Eye (tissue), 1 donor: Measurements from ENCODE around the gene CABLES2.

ENCODE experiments used
- DNase-seq: peaks from one replicate; pipeline ENCODE4 v3.0.0-alpha.2; 2015

Gene CABLES2

DNA sequence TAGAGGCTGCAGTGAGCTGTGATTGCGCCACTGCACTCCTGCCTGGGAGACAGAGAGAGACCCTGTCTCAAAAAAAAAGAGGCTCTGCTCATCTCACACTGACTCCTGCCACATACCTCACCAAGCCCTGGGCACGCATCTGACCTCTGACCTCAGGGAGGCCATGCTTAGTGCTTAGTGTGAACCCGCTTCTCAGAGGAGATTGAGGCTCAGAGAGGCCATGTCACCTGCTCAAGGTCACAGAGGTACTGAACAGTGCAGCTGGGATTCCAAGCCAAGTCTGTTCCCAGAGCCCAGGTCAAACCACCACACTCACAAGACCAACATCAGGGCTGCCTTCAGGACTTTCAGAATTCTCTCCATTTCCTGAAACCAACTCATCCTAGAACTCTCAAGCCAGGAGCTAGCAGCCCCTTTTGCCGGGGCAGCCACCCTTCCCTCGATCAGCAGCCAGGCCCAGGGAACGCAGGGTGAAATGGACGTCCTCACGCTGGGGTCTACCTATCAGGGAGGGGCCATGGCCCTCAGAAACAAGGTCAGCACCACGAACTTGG is 2.9 kb downstream of the CABLES2 start:
- no peak for DNase-seq

DNA sequence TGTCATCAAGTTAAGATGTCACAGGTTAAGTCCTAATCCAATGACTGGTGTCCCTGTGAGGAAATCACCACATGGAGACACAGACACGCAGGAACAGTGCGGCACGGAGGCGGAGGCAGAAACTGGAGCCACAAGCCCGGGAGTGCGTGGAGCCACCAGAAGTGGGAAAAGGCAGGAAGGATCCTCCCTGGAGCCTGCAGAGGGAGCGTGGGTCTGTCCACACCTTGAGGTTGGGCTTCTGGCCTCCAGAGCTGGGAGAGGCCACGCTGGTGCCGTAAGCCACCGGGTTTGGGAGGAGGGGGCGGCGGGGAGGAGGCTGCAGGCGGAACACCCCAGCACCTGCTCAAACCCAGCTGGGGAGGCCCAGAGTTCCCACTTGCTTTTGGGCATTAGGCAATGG is 3.8 kb downstream of the CABLES2 start:
- no peak for DNase-seq

DNA sequence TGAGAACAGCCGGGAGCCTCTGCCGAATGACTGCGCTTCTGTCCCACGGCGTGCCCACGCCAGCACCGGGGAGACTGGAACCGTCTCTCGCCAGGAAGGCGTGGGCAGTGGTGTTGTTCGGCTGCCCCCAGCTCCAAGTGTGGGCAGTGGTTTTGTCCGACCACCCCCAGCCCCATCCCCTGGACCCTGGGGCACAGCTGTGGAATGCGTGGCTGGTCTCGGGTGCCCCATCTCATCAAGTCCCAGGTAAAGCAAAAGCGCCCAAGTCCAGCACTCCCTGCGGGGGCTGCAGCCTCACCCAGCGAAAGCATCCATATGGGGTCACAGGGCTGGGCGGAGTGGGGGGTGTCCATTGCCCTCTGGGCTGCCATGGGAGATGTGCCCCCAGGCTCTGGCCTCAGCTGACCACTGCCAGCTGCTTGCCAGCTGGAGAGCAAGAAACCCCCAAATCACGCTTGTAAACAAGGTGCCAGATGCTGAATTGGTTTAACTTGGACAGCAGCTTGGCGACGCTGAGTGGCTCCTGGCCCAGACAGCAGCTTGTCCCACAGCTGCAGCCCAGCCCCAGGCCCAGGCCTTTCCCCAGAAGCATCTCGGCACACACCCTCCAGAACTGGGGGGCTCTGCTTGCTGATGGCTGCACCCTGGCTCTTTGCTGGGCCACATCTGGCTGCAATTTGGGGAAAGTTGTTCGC is 4.5 kb downstream of the CABLES2 start:
- DNase-seq: no peak

DNA sequence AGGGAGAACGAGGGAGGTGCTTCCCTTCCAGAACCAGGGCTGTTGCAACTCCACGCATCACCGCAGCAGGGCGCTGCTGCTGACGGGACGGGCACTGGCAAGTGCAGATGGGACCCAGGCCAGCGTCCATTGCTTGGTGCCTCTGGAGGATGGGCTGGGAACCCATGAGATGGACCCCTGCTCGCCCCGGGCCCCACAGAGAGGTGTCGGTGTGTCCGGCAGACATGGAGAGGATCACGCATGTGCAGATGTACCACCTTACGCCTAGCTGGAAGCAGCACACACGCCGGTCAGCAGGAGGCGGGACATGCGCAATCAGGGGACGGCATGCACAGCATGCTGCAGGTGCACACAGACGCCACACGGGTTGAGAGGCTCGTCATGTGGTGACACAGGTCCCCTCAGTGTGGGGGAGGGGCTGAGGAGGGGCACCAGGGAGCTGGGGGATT is 5.7 kb downstream of the CABLES2 start:
- DNase-seq: no peak

DNA sequence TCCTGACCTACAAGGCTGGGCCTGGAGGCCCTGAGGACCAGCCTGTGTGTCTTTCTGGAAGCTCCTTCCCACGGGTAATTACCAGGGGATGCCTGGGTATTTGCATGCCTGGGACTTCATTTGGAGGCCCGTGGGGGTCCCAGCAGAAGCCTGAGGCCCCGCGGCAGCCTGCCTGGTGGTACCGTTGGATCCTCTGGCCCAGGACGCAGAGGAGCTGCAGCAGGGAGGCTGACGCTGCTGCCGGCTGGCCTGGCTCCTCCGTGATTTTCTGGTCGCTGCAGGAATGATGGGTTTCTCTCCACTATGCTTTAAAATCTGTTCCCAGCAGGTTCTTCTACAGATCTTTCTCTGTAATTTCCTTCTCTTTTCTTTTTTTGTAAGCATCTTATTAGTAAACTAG is 6.5 kb downstream of the CABLES2 start:
- no peak for DNase-seq

DNA sequence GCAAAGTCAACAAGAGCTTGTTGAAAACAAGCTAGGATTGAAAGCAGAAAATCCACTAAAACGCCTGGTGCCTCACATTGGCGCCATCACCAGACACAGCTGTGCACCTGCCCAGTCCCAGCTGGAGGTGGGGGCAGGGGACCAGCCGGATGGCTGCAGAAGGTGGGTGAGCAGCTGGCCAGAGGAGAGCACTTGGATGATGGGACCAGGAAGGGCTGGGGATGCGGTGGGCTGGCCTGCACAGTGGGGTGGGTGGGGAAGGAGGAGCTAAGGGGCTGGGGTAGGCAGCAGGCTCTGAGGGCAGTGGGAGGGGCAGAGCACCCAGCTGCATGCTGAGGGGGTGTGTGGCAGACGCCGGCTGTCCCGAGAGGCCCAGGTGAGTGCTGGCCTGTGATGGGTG is 7.1 kb downstream of the CABLES2 start:
- no peak for DNase-seq

DNA sequence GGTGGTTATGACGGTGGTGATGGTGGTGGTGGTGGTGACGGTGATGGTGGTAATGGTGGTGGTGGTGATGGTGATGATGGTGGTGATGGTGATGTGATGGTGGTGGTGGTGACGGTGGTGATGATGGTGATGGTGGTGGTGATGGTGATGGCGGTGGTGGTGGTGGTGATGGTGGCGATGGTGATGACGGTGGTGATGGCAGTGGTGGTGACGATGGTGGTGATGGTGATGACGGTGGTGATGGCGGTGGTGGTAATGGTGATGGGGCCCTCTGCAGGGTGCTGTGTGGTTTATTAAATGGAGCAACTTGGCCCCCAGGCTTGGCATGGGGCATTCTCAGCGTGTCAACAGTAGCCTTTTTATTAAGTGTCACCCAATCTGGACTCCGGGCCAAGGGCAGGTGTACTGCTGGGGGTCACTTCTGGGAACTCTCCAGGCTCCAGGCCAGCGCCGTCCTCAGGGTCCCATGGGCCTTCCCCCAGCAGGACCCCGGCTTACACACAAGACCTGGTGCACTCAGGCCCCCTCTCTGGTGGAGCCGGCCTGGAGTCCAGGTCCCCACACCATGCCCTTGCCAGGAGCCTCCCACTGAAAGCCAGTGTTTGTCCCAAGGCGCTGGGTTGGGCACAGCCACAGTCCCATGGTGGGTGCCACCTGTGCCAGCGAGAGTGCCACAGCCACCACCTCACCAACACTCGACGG is 8.8 kb downstream of the CABLES2 start:
- DNase-seq: no peak

DNA sequence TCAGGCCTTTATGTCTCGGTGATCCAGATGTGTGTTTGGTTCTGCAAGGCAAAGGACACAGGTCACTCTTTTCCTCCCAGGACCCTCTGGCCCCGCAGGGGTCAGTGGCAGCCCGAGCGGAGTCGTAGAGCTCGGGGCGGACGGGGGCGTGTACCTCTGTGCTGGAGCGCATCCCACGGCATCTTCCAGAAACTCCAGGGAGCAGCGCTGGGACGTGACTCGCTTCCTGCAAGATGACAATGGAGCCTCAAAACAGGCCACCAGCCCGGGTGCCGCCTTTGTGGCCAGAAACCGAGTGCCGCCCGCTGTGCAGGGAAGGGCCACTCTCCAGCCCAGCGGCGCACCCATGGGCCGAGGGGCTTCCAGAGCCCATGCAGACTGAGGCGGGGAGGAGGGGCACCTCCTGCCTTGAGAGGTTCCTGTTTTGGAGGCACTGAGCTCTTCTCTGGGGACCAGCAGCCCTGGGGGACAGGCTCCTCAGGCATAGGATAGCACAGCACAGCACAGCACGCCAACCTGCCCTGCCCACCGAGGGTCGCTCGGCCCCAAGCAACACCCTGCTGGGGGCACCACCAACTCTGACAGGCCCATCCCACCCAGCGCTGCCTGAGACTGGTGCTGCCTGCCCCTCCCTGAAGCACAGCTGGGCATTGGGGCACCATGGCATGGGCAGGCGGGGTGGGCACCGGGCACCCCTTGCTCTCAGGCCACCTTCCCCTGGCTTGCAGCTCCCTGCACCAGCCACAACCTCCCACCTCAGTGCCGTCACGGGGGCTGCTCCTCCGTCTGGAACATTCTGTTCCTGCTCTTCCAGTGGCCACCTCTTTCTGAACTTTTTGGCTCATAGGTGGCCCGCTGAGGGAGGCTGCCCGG is 10.5 kb downstream of the CABLES2 start:
- DNase-seq: no peak

DNA sequence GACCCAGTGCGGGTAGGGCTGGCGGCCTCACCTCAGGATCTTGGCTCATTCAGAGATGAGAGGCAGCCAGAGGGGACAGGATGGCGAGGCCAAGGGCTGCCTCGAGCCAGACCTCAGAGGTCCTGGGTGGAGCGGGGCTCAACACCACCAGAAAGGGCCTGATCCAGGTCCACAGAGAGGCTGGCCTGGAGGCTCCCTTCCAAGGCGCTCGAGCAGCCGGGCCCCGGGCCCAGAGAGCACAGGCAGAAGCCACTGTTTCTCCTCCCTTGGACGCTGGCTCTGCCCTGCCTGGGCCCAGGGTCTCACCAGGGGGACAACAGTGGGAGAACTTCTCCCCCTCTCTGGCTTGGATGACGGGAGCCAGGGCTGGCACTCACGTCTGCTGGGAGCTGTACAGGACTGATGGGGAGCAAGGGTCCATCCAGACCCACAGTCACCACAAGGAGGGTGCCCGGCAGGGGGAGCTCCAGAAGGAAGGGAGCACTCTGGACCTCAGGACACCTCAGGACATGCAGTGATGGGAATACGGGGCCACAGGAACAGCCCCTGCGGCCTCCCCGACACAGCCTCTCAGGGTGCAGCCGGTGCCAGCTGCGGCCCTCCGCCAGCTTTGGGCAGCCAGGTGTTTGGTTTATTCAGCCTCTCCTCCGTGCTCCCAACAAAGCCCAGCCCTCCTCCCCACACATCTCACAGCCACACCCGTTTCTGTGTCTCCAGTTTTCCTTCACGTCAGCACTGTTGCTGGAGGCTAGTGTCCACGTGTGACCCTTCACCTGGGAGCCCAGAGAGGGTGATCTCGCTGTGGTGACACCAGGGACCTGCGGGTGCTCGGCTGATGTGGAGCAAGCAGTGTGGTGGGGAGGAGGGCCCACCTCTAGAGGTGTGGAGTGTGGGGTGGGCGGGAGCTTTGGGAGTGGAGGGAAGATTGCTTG is 11.5 kb downstream of the CABLES2 start:
- no peak for DNase-seq

DNA sequence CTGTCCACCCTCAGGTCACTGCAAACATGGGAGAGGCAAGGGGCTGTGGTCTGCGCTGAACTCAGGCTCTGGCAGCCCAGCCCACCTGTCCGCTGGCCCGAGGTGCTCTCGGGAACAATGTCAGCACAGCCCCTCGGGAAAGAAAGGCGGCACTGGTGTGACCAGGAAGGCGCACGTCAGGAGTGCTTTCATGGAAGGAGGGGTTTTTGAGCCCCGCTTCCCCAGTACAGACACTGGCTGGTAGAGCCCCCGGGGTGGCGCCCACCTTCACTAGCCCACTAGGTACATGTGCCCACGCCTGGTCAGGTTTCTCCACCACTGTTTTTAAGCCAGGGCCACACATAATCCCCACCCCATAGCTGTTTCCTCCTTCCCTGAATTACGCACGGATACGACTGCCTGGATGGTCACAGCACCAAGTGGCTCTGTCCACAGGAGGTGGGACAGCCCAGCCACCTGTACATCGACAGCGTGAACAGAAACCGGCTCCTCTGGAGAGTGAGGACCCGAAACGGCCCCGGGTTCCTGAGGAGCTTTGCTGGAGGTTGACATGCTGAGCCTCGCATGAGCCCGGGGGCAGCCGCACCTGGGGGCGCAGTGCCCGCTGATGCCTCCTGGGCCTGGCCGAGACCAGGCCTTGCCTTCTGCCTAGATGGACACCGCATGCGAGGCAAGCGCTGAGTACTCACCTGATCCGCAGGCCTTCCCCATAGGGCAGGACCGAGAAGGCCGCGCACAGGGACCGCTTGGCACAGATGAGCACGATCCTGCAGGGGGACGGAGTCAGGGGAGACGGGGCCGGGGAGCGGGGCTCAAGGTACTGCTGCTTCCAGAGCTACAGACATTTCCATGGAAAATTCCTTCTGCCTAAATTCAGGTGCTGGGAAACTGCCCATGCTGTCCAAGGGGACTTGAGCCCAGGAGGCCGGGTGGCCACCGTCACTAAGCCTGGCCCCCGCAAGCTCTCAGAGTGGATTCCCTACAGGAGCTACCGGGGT is 12.5 kb downstream of the CABLES2 start:
- DNase-seq: no peak

DNA sequence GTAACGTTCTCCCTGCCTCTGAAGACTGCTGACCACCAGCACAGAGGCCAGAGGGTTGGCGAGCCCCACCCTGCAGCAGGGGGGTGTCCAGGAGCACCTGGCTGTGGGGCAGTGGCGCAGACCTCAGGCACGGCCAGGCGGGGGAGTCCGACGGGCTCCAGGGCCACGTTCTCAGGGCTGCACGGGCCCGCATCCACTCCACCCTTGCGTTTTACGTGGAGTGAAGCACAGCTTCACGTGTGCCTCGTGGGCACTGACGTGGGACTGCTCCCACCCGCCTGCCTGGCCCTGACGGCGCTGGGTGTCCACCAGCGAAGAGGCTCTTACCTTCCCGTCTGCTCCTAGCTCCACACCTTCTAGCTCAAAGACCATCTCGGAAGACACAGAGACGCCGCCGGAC is 13.3 kb downstream of the CABLES2 start:
- no peak for DNase-seq

DNA sequence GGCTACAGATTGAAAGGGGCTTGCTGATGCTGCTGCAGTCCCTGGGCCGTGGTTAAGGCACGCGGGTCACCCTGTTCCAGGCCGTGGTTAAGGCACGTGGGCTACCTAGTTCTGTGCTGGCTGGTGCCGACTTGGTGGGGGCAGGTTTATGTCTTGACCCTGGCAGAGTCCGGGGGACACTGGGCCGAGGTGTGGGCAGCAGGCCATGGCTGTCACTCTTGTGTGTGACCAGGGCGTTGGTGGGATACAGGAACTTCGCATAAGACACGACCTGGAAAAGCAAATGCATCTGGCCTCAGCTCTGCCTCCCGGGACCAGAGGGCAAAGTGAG is 13.8 kb downstream of the CABLES2 start:
- DNase-seq: no peak

DNA sequence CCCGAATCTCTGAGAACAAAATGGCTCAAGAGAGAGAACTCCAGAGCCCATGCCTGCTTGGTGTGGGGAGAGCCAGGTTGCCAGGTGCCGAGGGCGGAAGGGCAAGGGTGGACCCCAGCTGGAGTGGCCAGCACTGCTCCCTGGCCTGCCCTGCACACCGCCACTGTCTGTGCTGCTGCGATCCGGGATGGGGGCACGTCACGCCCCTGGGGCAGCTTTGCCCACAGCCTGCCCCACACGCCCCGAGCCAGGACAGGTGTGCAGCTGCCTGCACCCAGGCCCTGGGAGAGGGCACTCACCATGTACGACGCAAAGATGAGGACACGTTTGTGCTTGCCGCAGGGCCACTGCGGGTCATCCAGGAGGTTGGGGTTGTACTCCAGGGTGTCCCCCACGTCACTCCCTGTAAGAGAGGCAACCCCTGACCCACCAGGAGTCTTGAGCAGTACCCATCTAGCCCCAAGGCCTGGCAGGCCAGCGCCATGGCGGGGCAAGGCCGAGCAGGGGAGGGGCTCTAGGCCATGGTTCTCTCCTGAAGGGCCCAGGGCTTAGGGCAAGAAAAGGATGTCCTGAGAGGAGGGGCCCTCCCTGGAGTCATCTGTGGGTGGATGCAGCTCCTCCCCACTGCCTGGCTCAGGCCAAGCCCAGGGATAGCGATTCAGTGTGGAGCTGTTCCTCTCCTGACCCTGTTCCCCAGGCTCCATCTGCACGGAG is 14.3 kb downstream of the CABLES2 start:
- no peak for DNase-seq

DNA sequence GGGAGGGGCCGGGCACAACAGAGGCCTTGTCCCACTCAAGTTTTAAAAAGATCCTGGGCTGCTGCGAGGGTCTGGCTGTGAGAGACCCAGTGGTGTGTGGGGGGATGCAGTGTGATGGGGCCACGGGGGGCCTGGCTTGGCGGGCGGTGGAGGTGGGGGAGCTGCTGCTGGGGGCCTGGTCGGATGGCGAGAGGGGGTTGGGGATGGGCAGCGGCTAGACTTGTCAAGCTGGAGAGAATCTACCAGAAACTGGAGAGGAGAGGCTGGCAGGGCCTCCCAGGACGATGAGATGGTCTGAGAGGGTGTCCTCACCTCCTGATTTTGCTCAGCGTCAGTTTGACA is 15.0 kb downstream of the CABLES2 start:
- no peak for DNase-seq

DNA sequence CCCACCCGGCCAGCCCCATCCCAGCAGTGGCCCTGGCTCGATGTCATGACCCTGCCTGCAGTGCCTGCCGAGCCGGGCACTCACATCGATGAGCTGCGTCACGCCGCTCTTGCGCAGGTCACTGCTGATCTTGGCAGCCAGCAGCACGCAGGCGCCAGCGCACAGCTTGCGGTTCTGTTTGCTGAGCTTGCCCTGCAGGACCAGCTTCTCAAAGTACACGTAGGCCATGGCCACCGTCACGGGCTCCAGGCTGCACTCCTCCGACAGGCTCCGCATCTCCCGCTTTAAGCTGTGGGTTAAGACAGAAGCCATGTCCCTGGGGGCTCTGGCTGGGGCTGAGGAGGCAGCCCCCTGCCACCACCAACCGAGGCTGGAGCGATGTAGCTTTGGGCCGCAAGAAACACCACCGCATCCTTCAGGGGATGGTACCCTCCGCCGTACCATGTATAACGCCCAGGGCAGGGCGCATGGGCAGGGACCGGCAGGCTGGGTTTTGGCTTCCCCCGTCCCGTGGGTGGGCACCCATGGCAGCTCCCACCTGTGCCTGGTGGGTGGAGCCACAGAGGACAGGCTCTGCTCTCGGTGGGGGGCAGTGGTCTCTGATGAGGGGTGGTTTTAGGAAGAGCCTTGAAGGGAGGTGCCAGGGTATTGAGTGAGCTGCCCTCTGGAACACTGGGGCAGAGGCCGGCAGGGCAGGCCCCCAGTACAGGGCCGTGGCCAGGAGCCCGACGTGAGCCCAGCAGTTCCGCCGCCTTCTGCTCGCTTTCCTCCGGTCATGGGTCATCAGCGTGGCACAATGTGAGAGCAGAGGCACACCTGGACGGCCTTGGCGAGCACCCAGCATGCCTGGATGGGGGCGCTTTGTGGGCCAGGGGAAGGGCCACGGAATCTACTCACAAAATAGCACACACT is 15.7 kb downstream of the CABLES2 start:
- no peak for DNase-seq

DNA sequence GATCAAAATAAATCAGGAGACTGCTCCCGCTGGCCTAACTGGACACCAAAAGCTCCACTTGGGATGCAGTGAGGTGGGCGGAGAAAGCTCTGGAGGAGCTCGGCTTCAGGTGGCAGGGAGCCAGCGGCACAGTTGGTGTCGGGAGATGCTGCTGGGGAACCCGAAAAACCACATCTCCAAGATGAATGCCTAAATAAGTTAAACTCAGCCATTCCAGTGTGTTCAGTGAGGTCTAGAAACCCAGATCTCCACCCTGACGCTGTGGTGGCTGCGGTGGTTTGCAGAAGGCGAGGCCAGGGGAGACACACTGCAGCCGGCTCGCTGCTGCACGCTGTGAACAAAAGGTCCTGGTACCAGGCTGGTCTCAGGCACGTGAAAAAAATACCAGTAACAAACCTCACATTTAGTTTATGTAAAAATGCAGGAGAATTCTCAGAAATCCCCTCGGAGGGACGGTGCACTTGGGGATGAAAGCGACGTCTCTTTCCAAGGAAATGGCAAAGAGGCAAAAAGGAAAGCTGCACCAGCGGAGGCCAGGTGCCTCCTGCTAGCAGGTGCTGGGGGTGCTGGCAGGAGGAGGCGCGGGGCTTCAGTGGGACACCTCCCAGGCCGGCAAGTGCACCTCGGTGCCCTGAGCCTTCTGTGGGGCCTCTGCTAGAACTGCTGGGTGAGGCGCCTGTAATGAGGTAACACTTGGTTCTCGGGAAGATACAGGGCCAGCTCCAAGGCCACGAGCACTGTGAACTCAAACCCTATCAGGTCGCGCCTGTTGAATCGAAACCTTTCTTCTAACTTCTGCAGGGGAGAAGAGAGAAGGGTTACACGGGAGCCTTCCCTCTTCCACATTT is 16.5 kb downstream of the CABLES2 start:
- no peak for DNase-seq

DNA sequence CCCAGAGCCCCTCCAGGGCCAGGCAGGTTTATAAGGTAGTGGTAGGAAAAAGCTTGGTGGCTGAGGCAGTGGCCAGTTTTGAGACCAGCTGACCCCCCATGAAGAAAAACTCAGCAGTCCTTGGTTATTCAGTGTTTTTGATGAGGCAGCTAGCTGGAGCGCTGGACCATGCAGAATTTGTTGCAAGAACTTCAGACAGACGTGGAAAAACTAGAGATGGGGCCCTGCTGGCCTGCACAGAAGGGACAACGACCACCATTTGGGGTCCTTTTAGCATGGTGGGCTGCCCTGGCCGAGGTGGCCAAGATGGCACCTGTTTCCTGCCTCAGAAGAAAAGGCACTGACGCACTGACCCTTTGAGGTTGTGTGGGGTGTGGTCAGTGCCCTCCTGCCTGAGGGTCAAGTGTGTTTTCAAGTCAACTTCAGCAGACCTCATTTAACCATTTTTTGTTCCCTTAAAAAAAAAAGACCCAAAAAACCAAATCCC is 17.4 kb downstream of the CABLES2 start:
- no peak for DNase-seq
